Liver (tissue), 9 donors: ENCODE results near the gene AP1S2. TPM values are rescaled to one million over a fixed set of nuclear protein-coding genes. Genes with fewer than 3 reads are reported as not detected.

Experiments used
- DNase-seq: peaks from one replicate; pipeline ENCODE4 v3.0.0-alpha.2; 2017; ENCODE audit warnings: low spot score
- H3K27ac ChIP-seq, 2 donors: one replicate each; pipeline ENCODE4 v1.7.0; 2013; ENCODE audit warnings: inconsistent platforms in 2 of 2, low read length in 2 of 2, control low read depth in 1 of 2, low read depth in 1 of 2, mild to moderate bottlenecking in 1 of 2
- H3K27me3 ChIP-seq, 4 donors: one replicate each; pipeline versions ENCODE4 v1.6.1 to v1.7.0; 2013; ENCODE audit warnings: low read length in 3 of 4, inconsistent platforms in 1 of 4, mild to moderate bottlenecking in 1 of 4, moderate library complexity in 1 of 4; ENCODE audit not compliant: control insufficient read depth in 4 of 4, insufficient read depth in 4 of 4
- H3K36me3 ChIP-seq, 4 donors: one replicate each; pipeline versions ENCODE4 v1.6.1 to v1.7.0; 2013; ENCODE audit warnings: low read length in 3 of 4, mild to moderate bottlenecking in 3 of 4, low read depth in 1 of 4, moderate library complexity in 1 of 4; ENCODE audit not compliant: control insufficient read depth in 4 of 4, insufficient read depth in 3 of 4
- H3K4me1 ChIP-seq, 4 donors: one replicate each; pipeline versions ENCODE4 v1.6.1 to v1.7.0; 2013; ENCODE audit warnings: low read length in 3 of 4, mild to moderate bottlenecking in 3 of 4, moderate library complexity in 1 of 4; ENCODE audit not compliant: control insufficient read depth in 4 of 4, insufficient read depth in 4 of 4
- H3K4me3 ChIP-seq, 3 donors: one replicate each; pipeline versions ENCODE4 v1.6.1 to v1.7.0; 2013; ENCODE audit warnings: low read length in 3 of 3, control low read depth in 1 of 3, low read depth in 1 of 3, mild to moderate bottlenecking in 1 of 3
- H3K9ac ChIP-seq, 2 donors: one replicate each; pipeline ENCODE4 v1.7.0; 2013; ENCODE audit warnings: low read length in 2 of 2, mild to moderate bottlenecking in 2 of 2, moderate library complexity in 2 of 2, control low read depth in 1 of 2, low read depth in 1 of 2
- H3K9me3 ChIP-seq, 4 donors: one replicate each; pipeline versions ENCODE4 v1.6.1 to v1.7.0; 2013; ENCODE audit warnings: low read length in 3 of 4; ENCODE audit not compliant: control insufficient read depth in 4 of 4
- EGR1 ChIP-seq, 2 donors: IDR thresholded peaks; 2 replicates each; pipeline ENCODE4 v1.6.1; 2016 to 2018; ENCODE audit warnings: antibody characterized with exemption in 2 of 2, low read depth in 2 of 2
- FOXA1 ChIP-seq: IDR thresholded peaks from 2 replicates; pipeline ENCODE4 v1.6.1; 2016; ENCODE audit warnings: antibody characterized with exemption
- GABPA ChIP-seq, 2 donors: IDR thresholded peaks in 1 of 2; conservative IDR thresholded peaks in 1 of 2; 2 replicates each; pipeline ENCODE4 v1.6.1; 2016; ENCODE audit warnings: antibody characterized with exemption in 2 of 2, mild to moderate bottlenecking in 1 of 2, moderate library complexity in 1 of 2
- HNF4G ChIP-seq: IDR thresholded peaks from 2 replicates; pipeline ENCODE4 v1.6.1; 2016; ENCODE audit warnings: antibody characterized with exemption
- JUND ChIP-seq, 2 donors: IDR thresholded peaks; 2 replicates each; pipeline ENCODE4 v1.6.1; 2016; ENCODE audit warnings: antibody characterized with exemption in 2 of 2
- RAD21 ChIP-seq, 2 donors: IDR thresholded peaks; 2 replicates each; pipeline ENCODE4 v1.6.1; 2016; ENCODE audit warnings: antibody characterized with exemption in 2 of 2, mild to moderate bottlenecking in 2 of 2
- RXRA ChIP-seq, 2 donors: IDR thresholded peaks; 2 replicates each; pipeline ENCODE4 v1.6.1; 2017 to 2018; ENCODE audit warnings: antibody characterized with exemption in 2 of 2, mild to moderate bottlenecking in 1 of 2
- SP1 ChIP-seq: IDR thresholded peaks from 2 replicates; pipeline ENCODE4 v1.6.1; 2018; ENCODE audit warnings: antibody characterized with exemption, mild to moderate bottlenecking
- TAF1 ChIP-seq: conservative IDR thresholded peaks from 2 replicates; pipeline ENCODE4 v1.6.1; 2016; ENCODE audit warnings: antibody characterized with exemption, mild to moderate bottlenecking
- YY1 ChIP-seq: IDR thresholded peaks from 2 replicates; pipeline ENCODE4 v1.6.1; 2016; ENCODE audit warnings: antibody characterized with exemption, mild to moderate bottlenecking
- WGBS: extraction: QIAGEN DNeasy Blood & Tissue Kit; methylation state at CpG from one replicate; pipeline ENCODE4 v1.1.7; 2013; 5-methylcytosine and 5-hydroxymethylcytosine counted together
- polyA plus RNA-seq, 2 donors: library from polyadenylated mRNA; stranded (reverse) in 1 of 2; unstranded in 1 of 2; fragments of 200-250 nt in 1 of 2; fragments of >200 nt in 1 of 2; fragmentation: Nextera tagmentation in 1 of 2; extraction: Ambion mirVana in 1 of 2; gene quantifications; one replicate each; pipeline versions ENCODE4 v1.2.1 to v1.2.3, GENCODE V29; 2013 to 2015
- total RNA-seq, 2 donors: library from RNA; depleted of rRNA; stranded (reverse); fragments of >200 nt; gene quantifications; one replicate each; pipeline ENCODE4 v1.2.3, GENCODE V29; 2014
- TF ChIP-seq, protein P1 (sequence below): fragments of 150-350 bp; IDR thresholded peaks from 2 replicates; pipeline ENCODE4 v1.5.1; 2017; ENCODE audit warnings: improper control_type of control experiment, low read depth, low read length; ENCODE audit not compliant: missing input control
- TF ChIP-seq, protein P2 (sequence below): IDR thresholded peaks from 2 replicates; pipeline ENCODE4 v1.6.1; 2016; ENCODE audit warnings: antibody characterized with exemption, mild to moderate bottlenecking
- TF ChIP-seq, protein P3 (sequence below): IDR thresholded peaks from 2 replicates; pipeline ENCODE4 v1.6.1; 2016; ENCODE audit warnings: antibody characterized with exemption
- TF ChIP-seq, protein P4 (sequence below): IDR thresholded peaks from 2 replicates; pipeline ENCODE4 v1.6.1; 2016; ENCODE audit warnings: antibody characterized with exemption
- donor health status: healthy.
- donor health status: healthy.
- donor health status: healthy.
- donor health status: healthy.
- donor health status: healthy.

Gene AP1S2
- total and polyA plus RNA-seq, 4 donors = 6.1 to 25.7 (median 10.6) TPM

DNA sequence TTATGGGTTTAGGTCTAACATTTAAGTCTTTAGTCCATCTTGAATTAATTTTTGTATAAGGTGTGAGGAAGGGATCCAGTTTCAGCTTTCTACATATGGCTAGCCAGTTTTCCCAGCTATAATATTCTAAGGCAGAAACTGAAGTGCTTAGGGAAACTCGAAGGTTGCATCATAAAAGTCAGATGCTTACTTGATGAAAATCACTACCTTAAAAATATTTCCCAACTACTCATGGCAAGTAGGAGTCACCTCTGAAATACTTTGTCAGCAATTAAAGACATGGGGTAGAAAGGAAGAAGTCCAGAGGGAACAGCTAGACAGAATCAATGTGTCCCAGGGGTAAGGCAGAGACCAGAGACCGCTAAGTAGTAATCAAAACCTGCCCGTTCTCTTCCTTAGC is 6.3 kb upstream of the AP1S2 start:
- Histone ChIP-seq H3K4me1 (no peaks in the 10 kb centered on the region), H3K9ac (no peak overlapping the region), H3K27ac (no peak overlapping the region), H3K4me3 (no peak overlapping the region), H3K27me3 (no peaks in the 10 kb centered on the region), H3K36me3 (no peaks in the 10 kb centered on the region), H3K9me3 (no peaks in the 10 kb centered on the region)
- WGBS = 83% methylated on average over 3 of the region's 3 CpGs
- TF ChIP-seq, protein P1, sequence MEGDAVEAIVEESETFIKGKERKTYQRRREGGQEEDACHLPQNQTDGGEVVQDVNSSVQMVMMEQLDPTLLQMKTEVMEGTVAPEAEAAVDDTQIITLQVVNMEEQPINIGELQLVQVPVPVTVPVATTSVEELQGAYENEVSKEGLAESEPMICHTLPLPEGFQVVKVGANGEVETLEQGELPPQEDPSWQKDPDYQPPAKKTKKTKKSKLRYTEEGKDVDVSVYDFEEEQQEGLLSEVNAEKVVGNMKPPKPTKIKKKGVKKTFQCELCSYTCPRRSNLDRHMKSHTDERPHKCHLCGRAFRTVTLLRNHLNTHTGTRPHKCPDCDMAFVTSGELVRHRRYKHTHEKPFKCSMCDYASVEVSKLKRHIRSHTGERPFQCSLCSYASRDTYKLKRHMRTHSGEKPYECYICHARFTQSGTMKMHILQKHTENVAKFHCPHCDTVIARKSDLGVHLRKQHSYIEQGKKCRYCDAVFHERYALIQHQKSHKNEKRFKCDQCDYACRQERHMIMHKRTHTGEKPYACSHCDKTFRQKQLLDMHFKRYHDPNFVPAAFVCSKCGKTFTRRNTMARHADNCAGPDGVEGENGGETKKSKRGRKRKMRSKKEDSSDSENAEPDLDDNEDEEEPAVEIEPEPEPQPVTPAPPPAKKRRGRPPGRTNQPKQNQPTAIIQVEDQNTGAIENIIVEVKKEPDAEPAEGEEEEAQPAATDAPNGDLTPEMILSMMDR = no peak
- TF ChIP-seq, protein P2, sequence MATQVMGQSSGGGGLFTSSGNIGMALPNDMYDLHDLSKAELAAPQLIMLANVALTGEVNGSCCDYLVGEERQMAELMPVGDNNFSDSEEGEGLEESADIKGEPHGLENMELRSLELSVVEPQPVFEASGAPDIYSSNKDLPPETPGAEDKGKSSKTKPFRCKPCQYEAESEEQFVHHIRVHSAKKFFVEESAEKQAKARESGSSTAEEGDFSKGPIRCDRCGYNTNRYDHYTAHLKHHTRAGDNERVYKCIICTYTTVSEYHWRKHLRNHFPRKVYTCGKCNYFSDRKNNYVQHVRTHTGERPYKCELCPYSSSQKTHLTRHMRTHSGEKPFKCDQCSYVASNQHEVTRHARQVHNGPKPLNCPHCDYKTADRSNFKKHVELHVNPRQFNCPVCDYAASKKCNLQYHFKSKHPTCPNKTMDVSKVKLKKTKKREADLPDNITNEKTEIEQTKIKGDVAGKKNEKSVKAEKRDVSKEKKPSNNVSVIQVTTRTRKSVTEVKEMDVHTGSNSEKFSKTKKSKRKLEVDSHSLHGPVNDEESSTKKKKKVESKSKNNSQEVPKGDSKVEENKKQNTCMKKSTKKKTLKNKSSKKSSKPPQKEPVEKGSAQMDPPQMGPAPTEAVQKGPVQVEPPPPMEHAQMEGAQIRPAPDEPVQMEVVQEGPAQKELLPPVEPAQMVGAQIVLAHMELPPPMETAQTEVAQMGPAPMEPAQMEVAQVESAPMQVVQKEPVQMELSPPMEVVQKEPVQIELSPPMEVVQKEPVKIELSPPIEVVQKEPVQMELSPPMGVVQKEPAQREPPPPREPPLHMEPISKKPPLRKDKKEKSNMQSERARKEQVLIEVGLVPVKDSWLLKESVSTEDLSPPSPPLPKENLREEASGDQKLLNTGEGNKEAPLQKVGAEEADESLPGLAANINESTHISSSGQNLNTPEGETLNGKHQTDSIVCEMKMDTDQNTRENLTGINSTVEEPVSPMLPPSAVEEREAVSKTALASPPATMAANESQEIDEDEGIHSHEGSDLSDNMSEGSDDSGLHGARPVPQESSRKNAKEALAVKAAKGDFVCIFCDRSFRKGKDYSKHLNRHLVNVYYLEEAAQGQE = no peak
- TF ChIP-seq FOXA1 (no peak), GABPA (IDR thresholded peaks at IDR 0.05 in 1 of 2, conservative IDR thresholded peaks at IDR 0.05 in 1 of 2) (no peak), JUND (IDR thresholded peaks at IDR 0.05) (no peak), RXRA (IDR thresholded peaks at IDR 0.05) (no peak), TAF1 (no peak), HNF4G (no peak), SP1 (no peak), RAD21 (IDR thresholded peaks at IDR 0.05) (no peak), EGR1 (IDR thresholded peaks at IDR 0.05; ENCODE audit: low read depth in 2 of 2) (no peak)
- TF ChIP-seq, protein P3, sequence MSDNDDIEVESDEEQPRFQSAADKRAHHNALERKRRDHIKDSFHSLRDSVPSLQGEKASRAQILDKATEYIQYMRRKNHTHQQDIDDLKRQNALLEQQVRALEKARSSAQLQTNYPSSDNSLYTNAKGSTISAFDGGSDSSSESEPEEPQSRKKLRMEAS = no peak
- TF ChIP-seq, protein P4, sequence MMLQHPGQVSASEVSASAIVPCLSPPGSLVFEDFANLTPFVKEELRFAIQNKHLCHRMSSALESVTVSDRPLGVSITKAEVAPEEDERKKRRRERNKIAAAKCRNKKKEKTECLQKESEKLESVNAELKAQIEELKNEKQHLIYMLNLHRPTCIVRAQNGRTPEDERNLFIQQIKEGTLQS = no peak
- DNase-seq = no peak

DNA sequence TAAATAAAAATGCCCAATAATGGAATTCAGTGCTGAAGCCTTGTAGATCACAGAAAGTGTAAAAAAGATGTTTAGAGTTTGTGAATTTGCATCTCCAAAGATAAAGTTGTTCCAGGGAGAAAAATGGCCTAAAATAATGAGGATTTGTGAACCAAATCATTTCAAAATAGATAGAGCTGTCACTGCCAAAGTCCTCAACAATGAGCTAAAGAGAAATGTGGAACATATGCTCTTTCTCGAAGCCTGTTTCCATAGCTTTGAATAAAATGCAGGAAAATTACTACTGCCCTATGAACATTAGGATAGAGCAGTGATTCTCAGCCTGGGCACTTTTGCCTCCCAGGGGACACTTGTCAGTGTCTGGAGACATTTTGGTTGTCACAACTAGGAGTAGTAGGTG is 3.4 kb upstream of the AP1S2 start:
- Histone ChIP-seq H3K27ac (no peak overlapping the region), H3K4me1 (peaks cover 0 to 14% (median 10%) of the 10 kb centered on the region in 4 donors), H3K9ac (no peak overlapping the region), H3K4me3 (no peak overlapping the region), H3K27me3 (no peaks in the 10 kb centered on the region), H3K9me3 (no peaks in the 10 kb centered on the region), H3K36me3 (no peaks in the 10 kb centered on the region)
- 89% methylated on average over 1 of the region's 1 CpG for WGBS
- no peak for DNase-seq
- TF ChIP-seq RAD21 (IDR thresholded peaks at IDR 0.05) (no peak), YY1 (no peak), TAF1 (no peak), GABPA (IDR thresholded peaks at IDR 0.05 in 1 of 2, conservative IDR thresholded peaks at IDR 0.05 in 1 of 2) (no peak), EGR1 (IDR thresholded peaks at IDR 0.05; ENCODE audit: low read depth in 2 of 2) (no peak)
- TF ChIP-seq, protein P1 = no peak
